Measurements from ENCODE around the gene ELF1. TPM values are rescaled to one million over a fixed set of nuclear protein-coding genes. Genes with fewer than 3 reads are reported as not detected.
A peak's percentile ranks its signal among the peaks of the same experiment; 100 is the strongest.

The ELF1 gene
- polyA plus RNA-seq, 3 donors = 46.3 to 55.3 (median 53.6) TPM

DNA sequence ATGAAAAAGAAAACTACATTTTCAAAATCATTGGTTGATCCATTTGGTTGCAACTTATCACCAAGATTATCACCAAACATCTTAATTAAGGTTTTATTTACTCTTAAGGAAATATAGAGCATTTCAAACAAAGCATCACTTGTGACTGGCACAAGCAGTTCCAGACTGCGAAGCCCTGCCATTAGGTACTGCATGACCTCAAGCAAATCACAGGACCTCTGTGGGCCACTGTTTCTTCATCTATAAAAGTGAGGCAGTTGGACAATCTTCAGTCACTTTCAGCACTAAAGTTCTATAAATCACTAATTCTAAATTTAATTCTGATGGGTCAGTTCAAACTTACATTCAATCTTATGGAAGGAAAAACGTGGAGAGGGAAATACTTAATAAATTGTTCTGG lies 2.0 kb downstream of the ELF1 start:
- DNase-seq (ENCODE audit: extremely low read depth in 1 of 11, low read depth in 9 of 11, low spot score in 4 of 11) = no peak

DNA sequence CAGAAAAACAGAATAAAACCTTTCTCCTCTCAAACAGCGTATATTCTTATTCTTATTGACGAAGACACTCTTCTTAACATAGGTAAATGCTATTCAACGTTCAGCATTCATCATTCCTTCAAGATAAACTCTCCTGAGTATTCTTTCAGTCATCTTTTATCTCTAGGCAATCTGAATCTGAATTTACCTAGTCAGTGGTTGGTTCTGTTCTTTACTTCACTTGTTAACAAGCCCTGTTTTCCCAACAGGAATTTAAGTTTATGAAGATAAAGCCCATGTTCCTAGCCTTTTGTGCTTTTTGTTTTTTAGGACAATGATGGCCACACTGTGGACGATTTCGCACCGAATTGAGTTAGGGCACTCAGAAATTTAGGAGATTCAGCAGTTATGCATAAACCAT lies 3.2 kb downstream of the ELF1 start:
- no peak for DNase-seq (ENCODE audit: extremely low read depth in 1 of 11, low read depth in 9 of 11, low spot score in 4 of 11)

GRCh38 chr13:41013835-41014234 lies 5.3 kb downstream of the ELF1 start:
- DNase-seq (ENCODE audit: extremely low read depth in 1 of 11, low read depth in 9 of 11, low spot score in 4 of 11) = no peak

- DNase-seq (ENCODE audit: extremely low read depth in 1 of 11, low read depth in 9 of 11, low spot score in 4 of 11) = no peak
Observed at GRCh38 chr13:41012536-41012935, 6.6 kb downstream of the ELF1 start.

DNA sequence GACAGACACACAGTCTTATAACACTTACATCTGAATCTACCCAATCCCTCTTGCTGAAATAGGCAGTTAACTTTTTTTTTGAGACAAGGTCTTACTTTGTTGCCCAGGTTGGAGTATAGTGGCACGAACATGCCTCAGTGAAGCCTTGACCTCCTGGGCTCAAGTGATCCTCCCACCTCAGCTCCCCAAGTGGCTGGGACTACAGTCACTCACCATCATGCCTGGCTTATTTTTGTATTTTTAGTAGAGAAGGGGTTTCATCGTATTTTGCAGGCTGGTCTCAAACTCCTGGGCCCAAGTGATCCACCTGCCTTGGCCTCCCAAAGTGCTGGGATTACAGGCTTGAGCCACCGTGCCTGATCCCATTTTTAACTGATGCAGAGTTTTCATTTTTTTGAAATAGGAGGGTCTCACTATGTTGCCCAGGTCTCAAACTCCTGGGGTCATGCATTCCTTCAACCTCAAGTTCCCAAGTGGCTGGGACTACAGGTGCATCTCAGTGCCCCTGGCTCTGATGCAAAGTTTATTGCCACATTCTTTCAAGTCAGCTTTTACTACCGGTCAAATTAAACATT lies 7.6 kb downstream of the ELF1 start:
- DNase-seq (ENCODE audit: extremely low read depth in 1 of 11, low read depth in 9 of 11, low spot score in 4 of 11) = no peak

- no peak for DNase-seq (ENCODE audit: extremely low read depth in 1 of 11, low read depth in 9 of 11, low spot score in 4 of 11)
Observed at GRCh38 chr13:41008349-41008980, 10.7 kb downstream of the ELF1 start.

- no peak for DNase-seq (ENCODE audit: extremely low read depth in 1 of 11, low read depth in 9 of 11, low spot score in 4 of 11)
Observed at GRCh38 chr13:41007744-41008128, 11.4 kb downstream of the ELF1 start.

DNA sequence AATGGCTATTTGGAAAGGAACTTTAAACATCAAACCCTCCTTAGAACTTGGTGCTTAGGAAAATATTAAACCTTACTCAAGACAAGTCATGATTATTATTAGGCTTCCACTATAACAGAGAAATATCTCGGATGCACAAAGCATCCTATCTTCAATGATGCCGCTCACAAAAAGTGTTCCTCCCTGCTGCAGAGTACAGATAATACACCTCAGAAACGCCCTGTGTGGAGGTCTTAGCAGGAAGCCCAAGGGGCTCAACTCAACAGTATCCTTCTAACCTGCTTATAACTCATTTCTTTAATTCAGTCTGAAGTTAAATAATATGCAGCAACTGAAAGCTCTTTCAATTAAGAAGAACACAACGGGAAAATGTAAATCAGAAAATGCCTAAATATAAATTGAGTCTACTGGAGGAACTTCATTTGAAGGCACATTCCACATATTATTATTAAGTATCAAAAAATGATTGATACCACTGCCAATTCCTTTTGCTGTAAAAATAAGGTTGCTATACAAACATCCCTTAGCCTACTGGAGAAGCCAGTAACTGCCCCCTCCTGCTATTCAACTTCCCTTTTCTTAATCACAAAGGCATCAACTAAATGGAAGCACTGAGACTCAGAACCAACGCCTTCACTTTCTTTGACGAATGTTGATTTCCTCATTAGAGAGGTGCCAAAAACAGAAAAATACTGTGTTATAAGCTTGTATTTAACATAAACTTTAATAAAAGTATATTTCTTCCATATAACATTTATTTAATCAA lies 12.0 kb downstream of the ELF1 start:
- DNase-seq (ENCODE audit: extremely low read depth in 1 of 11, low read depth in 9 of 11, low spot score in 4 of 11) = no peak

DNA sequence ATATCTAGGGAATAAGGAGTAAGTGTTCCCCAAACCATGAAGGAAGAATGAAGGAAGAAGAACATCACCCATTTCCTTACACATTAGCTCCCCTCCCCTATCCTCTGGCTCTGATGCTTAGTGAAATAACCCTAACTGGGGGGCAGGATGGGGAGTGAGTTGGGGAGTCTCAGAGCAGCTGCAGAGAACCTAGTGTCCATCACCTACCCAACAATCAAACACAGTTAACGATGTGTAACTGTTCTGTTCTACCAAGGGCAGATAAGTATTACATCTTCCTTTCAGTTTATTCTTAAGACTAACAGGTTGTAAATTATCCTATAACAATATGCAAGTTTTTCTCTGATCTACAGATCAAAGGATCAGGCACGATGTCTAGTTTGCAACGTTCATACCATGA lies 12.8 kb downstream of the ELF1 start:
- DNase-seq (ENCODE audit: extremely low read depth in 1 of 11, low read depth in 9 of 11, low spot score in 4 of 11) = no peak

DNA sequence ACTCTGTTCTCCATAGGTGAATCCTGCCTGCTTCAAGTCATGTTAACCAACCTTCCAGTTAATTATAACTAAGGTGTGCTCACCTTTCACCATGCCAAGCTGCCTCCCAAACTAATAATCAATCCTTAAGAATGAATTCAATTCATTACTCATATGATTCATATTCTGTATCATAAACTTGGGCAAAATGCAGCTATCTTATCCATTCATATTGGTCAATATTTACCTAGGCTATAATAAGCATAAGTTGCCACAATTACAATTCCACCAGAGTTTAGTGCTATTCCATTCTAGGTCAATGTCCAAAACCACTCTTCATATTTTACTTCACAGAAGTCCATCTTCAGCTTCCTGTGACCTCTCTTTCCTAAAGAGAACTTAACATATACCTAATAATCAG lies 13.4 kb downstream of the ELF1 start:
- DNase-seq (ENCODE audit: extremely low read depth in 1 of 11, low read depth in 9 of 11, low spot score in 4 of 11) = no peak

DNA sequence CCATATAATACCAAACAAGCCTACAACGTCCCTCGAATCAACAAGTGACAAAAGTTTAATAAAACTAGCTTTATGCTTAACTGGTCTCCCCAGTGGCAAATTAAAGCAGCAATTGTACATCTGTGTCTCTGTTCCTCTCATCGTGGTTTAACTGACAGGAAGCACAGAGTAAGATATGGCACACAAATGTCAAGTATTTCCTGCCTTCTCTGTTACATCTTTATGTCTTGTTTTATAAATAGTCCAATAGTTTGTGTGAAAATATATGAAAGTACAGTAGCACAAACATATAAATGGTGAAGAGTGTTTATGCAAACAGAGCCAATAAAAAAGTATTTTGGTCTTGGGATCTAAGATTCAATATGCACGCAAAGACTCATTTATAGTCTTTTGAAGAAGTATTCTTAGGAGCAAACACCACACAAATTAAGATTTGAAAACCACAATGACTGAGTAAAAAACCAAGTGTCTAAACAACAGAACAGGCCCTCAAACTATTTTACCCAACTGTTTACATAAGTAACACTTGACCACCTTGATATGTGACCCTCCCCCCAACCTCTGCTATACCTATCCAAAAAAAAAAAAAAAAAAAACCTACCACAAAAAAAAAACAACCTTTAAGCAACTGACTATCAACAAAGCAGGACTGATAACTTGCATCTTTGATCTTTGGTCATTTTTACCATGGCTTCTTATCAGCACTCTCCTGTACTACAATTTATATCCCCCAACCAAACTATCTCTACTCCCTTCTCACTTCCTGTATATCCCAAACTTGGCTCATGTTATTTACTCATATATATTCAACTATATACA lies 14.0 kb downstream of the ELF1 start:
- DNase-seq (ENCODE audit: extremely low read depth in 1 of 11, low read depth in 9 of 11, low spot score in 4 of 11) = no peak

DNA sequence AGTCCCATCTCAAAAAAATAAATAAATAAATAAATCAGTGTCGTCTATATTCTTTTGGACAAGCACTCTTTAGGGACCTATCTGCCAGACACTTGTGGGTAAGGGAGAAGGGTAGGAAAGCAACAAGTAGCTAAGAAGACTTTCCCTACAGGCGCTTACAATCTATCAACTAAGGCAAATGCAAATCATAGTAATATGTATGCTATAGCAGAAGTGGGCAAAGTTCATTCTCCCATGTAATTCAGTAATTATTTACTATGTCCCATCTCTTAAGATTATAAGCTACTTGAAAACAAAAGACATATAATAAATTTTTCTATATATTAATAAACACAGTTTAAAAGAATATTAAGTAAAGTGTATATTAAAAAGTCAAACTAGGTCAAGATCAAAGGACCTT lies 16.5 kb downstream of the ELF1 start:
- DNase-seq (ENCODE audit: extremely low read depth in 1 of 11, low read depth in 9 of 11, low spot score in 4 of 11) = no peak

- DNase-seq (ENCODE audit: extremely low read depth in 1 of 11, low read depth in 9 of 11, low spot score in 4 of 11) = no peak
Observed at GRCh38 chr13:41001695-41002094, 17.4 kb downstream of the ELF1 start.

- DNase-seq (ENCODE audit: extremely low read depth in 1 of 11, low read depth in 9 of 11, low spot score in 4 of 11) = no peak
Observed at GRCh38 chr13:40999416-40999815, 19.7 kb downstream of the ELF1 start.

DNA sequence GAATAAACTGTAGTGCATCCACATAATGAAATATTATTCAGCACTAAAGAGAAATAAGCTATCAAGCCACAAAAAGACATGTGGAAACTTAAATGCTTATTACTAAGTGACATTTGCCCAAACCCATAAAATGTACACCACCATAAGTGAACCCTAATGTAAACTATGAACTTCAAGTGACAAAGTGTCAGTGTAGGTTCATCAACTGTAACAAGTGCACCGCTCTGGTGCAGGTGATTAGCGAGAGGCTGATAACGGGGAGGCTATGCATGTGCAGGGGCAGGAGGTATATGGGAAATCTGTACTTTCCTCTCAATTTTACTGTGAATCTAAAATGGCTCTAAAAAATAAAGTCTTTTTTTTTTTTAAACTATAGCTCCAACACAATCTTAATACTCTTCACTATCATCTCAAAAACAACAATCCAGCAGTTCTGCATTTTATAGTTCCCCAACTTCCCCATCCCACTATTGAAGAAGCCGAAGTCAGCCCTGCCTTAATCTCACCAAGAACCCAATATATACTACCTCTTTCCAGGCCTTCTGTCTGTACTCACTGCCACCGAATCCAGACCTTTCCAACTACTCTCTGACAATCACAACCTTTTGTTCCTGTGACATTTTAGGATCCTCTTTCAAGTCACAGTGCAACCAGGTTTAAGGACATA lies 22.6 kb downstream of the ELF1 start:
- no peak for DNase-seq (ENCODE audit: extremely low read depth in 1 of 11, low read depth in 9 of 11, low spot score in 4 of 11)

- DNase-seq (ENCODE audit: extremely low read depth in 1 of 11, low read depth in 9 of 11, low spot score in 4 of 11) = no peak
Observed at GRCh38 chr13:40995997-40996396, 23.1 kb downstream of the ELF1 start.

- no peak for DNase-seq (ENCODE audit: extremely low read depth in 1 of 11, low read depth in 9 of 11, low spot score in 4 of 11)
Observed at GRCh38 chr13:40994581-40995230, 24.4 kb downstream of the ELF1 start.

GRCh38 chr13:40993987-40994386 lies 25.1 kb downstream of the ELF1 start:
- DNase-seq (ENCODE audit: extremely low read depth in 1 of 11, low read depth in 9 of 11, low spot score in 4 of 11) = peak in 8 of 11 donors; percentile 29 to 78 (median 52)

Data from renal cortex interstitium (tissue), 11 donors.